ENCODE results near the gene XXYLT1. TPM values are rescaled to one million over a fixed set of nuclear protein-coding genes. Genes with fewer than 3 reads are reported as not detected.

XXYLT1 gene
- total RNA-seq, 6 experiments from 2014 or later: 1.7 to 6.5 (median 2.1) TPM

GRCh38 chr3:195058336-195059005 lies 212.5 kb downstream of the XXYLT1 start:
- Histone ChIP-seq H3K4me1 (peaks cover 0 to 14% (median 6%) of the 10 kb centered on the region in 4 donors), H3K27me3 (no peaks in the 10 kb centered on the region), H3K4me3 (no peak overlapping the region), H3K27ac (no peak overlapping the region), H3K36me3 (no peaks in the 10 kb centered on the region), H3K9me3 (no peaks in the 10 kb centered on the region)
- TF ChIP-seq CTCF (IDR thresholded peaks at IDR 0.05) (no peak), POLR2A (IDR thresholded peaks at IDR 0.05) (no peak)
- DNase-seq (peak in 2 of 3 donors; percentile 9 to 41), ATAC-seq (no peak)
- WGBS (ENCODE audit: insufficient coverage, low coverage, low lambda C conversion rate, missing lambda C conversion rate): 81% methylated on average over 5 of the region's 15 CpGs
- intact Hi-C loops (cut with DNase I): no loop called here

GRCh38 chr3:195057716-195058115 lies 213.2 kb downstream of the XXYLT1 start:
- intact Hi-C loops (cut with DNase I): no loop called here
- no peak for ATAC-seq
- TF ChIP-seq CTCF (IDR thresholded peaks at IDR 0.05): no peak
- no peaks in the 10 kb centered on the region for H3K9me3 ChIP-seq
- H3K4me1 ChIP-seq: peaks cover 0 to 14% (median 6%) of the 10 kb centered on the region in 4 donors
- WGBS (ENCODE audit: insufficient coverage, low coverage, low lambda C conversion rate, missing lambda C conversion rate): 100% methylated on average over 2 of the region's 7 CpGs
- no peak overlapping the region for H3K4me3 ChIP-seq
- peak in 2 of 3 donors; percentile 7 to 40 for DNase-seq
- no peaks in the 10 kb centered on the region for H3K36me3 ChIP-seq
- H3K27me3 ChIP-seq: no peaks in the 10 kb centered on the region
- H3K27ac ChIP-seq: no peak overlapping the region

GRCh38 chr3:195056506-195056905 lies 214.5 kb downstream of the XXYLT1 start:
- Histone ChIP-seq H3K27ac (no peak overlapping the region), H3K4me3 (no peak overlapping the region), H3K9me3 (no peaks in the 10 kb centered on the region), H3K27me3 (no peaks in the 10 kb centered on the region), H3K36me3 (no peaks in the 10 kb centered on the region), H3K4me1 (peaks cover 0 to 14% (median 6%) of the 10 kb centered on the region in 4 donors)
- intact Hi-C loops (cut with DNase I): no loop called here
- ATAC-seq: no peak
- WGBS (ENCODE audit: insufficient coverage, low coverage, low lambda C conversion rate, missing lambda C conversion rate): 60% methylated on average over 1 of the region's 5 CpGs
- no peak for TF ChIP-seq CTCF (IDR thresholded peaks at IDR 0.05)
- no peak for TF ChIP-seq POLR2A (IDR thresholded peaks at IDR 0.05)
- no peak for DNase-seq

- Histone ChIP-seq H3K4me3 (no peak overlapping the region), H3K27me3 (no peaks in the 10 kb centered on the region), H3K27ac (no peak overlapping the region), H3K9me3 (no peaks in the 10 kb centered on the region), H3K36me3 (no peaks in the 10 kb centered on the region), H3K4me1 (no peaks in the 10 kb centered on the region)
- DNase-seq (peak in 1 of 3 donors; percentile 5), ATAC-seq (no peak)
- TF ChIP-seq CTCF (IDR thresholded peaks at IDR 0.05): no peak
- TF ChIP-seq POLR2A (IDR thresholded peaks at IDR 0.05): no peak
- WGBS (ENCODE audit: insufficient coverage, low coverage, low lambda C conversion rate, missing lambda C conversion rate): no CpG with 5 or more reads among the region's 6 CpGs
- intact Hi-C loops (cut with DNase I): no loop called here
Measured at GRCh38 chr3:195054311-195054710, 216.6 kb downstream of the XXYLT1 start.

Measured in right lobe of liver (tissue), 6 donors.